K562 (cell line): ENCODE results near the gene NCAPG2. TPM values are rescaled to one million over a fixed set of nuclear protein-coding genes. Genes with fewer than 3 reads are reported as not detected.
"Not testable (repeated sequence)": the region's sequence is repeated elsewhere in the genome, so short reads cannot be mapped to it uniquely, and the experiment has no call there.

Source experiments
- ATAC-seq: fragments of 200-7000 bp; cut with Tn5 transposase; 3 replicates; pipeline ENCODE4 v1.9.1; 2020; ENCODE audit warnings: moderate library complexity
- BruUV-seq: library from RNA; stranded (reverse); fragments of 400-500 nt; replicated peaks from 2 replicates; lab custom pipeline; 2021; lab: Mats Ljungman, UMichigan
- CTCF ChIA-PET: fragments of 300-600 bp; formaldehyde crosslinking; extraction: SDS; loops from one replicate; lab custom pipeline; 2021; ENCODE audit warnings: low intra/inter-chr PET ratio; lab: Yijun Ruan, JAX
- POLR2A ChIA-PET: fragments of 300-600, 350-650 bp; sonication (Branson Sonifier 250); formaldehyde crosslinking; extraction: SDS; loops from one replicate; lab custom pipeline; 2021; ENCODE audit warnings: antibody characterized with exemption, inconsistent platforms; lab: Yijun Ruan, JAX
- DNase-seq, 4 experiments: peaks; one replicate each; pipeline versions ENCODE4 v3.0.0 to v3.0.0-alpha.2; 2011 to 2018; ENCODE audit warnings: low spot score in 3 of 4, mixed read lengths in 3 of 4; ENCODE audit errors: extremely low read depth in 1 of 4
- FAIRE-seq: peaks from 2 replicates; lab custom pipeline; 2011; peaks lifted over from hg19 to GRCh38; lab: Jason Lieb, UNC
- H2AFZ ChIP-seq: 2 replicates; pipeline ENCODE4 v1.6.0; 2011; ENCODE audit warnings: low read depth, low read length, control low read depth, inconsistent platforms
- H3K27ac ChIP-seq: fragments of 200-600 bp; 3 replicates; pipeline ENCODE4 v1.8.0; 2011; ENCODE audit warnings: low read depth, mild to moderate bottlenecking, control low read depth, inconsistent platforms, low read length, moderate library complexity, mixed read lengths; ENCODE audit errors: extremely low read depth
- H3K27me3 ChIP-seq, 2 experiments: fragments of 300-600 bp in 1 of 2; 2 replicates in 1 of 2; 3 replicates in 1 of 2; pipeline versions ENCODE4 v1.6.0 to v1.8.0; 2011; ENCODE audit warnings: inconsistent platforms in 2 of 2, low read length in 2 of 2, mild to moderate bottlenecking in 1 of 2, mixed read lengths in 1 of 2, moderate library complexity in 1 of 2; ENCODE audit not compliant: control insufficient read depth in 2 of 2, insufficient read depth in 2 of 2
- H3K36me3 ChIP-seq: fragments of 300-600 bp; 3 replicates; pipeline ENCODE4 v1.8.0; 2011; ENCODE audit warnings: mild to moderate bottlenecking, low read length, inconsistent platforms; ENCODE audit not compliant: control insufficient read depth, insufficient read depth
- H3K4me1 ChIP-seq, 2 experiments: fragments of 200-600 bp in 1 of 2; replicated peaks in 1 of 2; 2 replicates in 1 of 2; 3 replicates in 1 of 2; pipeline versions ENCODE4 v1.5.1 to v1.8.0; 2011; ENCODE audit warnings: inconsistent platforms in 2 of 2, low read length in 2 of 2, mild to moderate bottlenecking in 1 of 2, mixed read lengths in 1 of 2, moderate library complexity in 1 of 2; ENCODE audit not compliant: control insufficient read depth in 2 of 2, insufficient read depth in 2 of 2
- H3K4me2 ChIP-seq: 2 replicates; pipeline ENCODE4 v1.6.1; 2011; ENCODE audit warnings: low read length, control low read depth, inconsistent platforms, mixed read lengths; ENCODE audit not compliant: insufficient read depth
- H3K4me3 ChIP-seq: fragments of 200-600 bp; sonication (generic), shearing (Covaris generic); 2 replicates; pipeline ENCODE4 v1.5.1; 2016; ENCODE audit warnings: control low read depth, inconsistent platforms
- H3K79me2 ChIP-seq: fragments of 200-600 bp; 3 replicates; pipeline ENCODE4 v1.8.0; 2011; ENCODE audit warnings: low read length, inconsistent platforms; ENCODE audit not compliant: control insufficient read depth, insufficient read depth
- H3K9ac ChIP-seq, 2 experiments: 2 replicates each; pipeline versions ENCODE4 v1.6.0 to v1.6.1; 2011; ENCODE audit warnings: low read depth in 2 of 2, low read length in 2 of 2, control low read depth in 1 of 2, inconsistent platforms in 1 of 2, mild to moderate bottlenecking in 1 of 2, mixed read lengths in 1 of 2; ENCODE audit not compliant: insufficient read depth in 1 of 2
- H3K9me1 ChIP-seq: one replicate; pipeline ENCODE4 v1.6.0; 2011; ENCODE audit warnings: inconsistent platforms, mild to moderate bottlenecking, low read length, moderate library complexity; ENCODE audit not compliant: control insufficient read depth, insufficient read depth
- H3K9me3 ChIP-seq: replicated peaks from 2 replicates; pipeline ENCODE4 v1.5.1; 2011; ENCODE audit warnings: low read depth, low read length, inconsistent platforms; ENCODE audit not compliant: control insufficient read depth, insufficient read depth
- H4K20me1 ChIP-seq: replicated peaks from 2 replicates; pipeline ENCODE4 v1.6.1; 2011; ENCODE audit warnings: low read length, inconsistent platforms, mixed read lengths; ENCODE audit not compliant: control insufficient read depth, insufficient read depth
- EWSR1 ChIP-seq: fragments of 450-650 bp; IDR thresholded peaks from 2 replicates; pipeline ENCODE4 v1.6.1; 2018; ENCODE audit warnings: borderline replicate concordance, mild to moderate bottlenecking, low read depth, moderate library complexity; ENCODE audit not compliant: partially characterized antibody
- HNRNPK ChIP-seq: fragments of 200-400 bp; formaldehyde crosslinking; IDR thresholded peaks from one replicate; pipeline ENCODE4 v1.6.1; 2018; ENCODE audit warnings: mild to moderate bottlenecking, low read depth, low read length; ENCODE audit not compliant: poor library complexity, severe bottlenecking
- PCBP1 ChIP-seq: fragments of 200-400 bp; formaldehyde crosslinking; IDR thresholded peaks from 2 replicates; pipeline ENCODE4 v1.6.1; 2018; ENCODE audit warnings: mild to moderate bottlenecking, low read depth, low read length; ENCODE audit not compliant: poor library complexity, severe bottlenecking
- PRPF4 ChIP-seq: fragments of 200-400 bp; formaldehyde crosslinking; IDR thresholded peaks from one replicate; pipeline ENCODE4 v1.6.1; 2017; ENCODE audit warnings: low read length, low read depth, mild to moderate bottlenecking; ENCODE audit not compliant: insufficient read depth, poor library complexity, severe bottlenecking
- TCFL5 ChIP-seq: fragments of 250-450 bp; sonication (Bioruptor Pico); conservative IDR thresholded peaks from 2 replicates; pipeline ENCODE4 v1.6.1; 2021; ENCODE audit warnings: mild to moderate bottlenecking, moderate library complexity, matching md5 sums
- WGBS: fragments of 100-300 bp; shearing (Covaris generic); methylation state at CpG from one replicate; pipeline ENCODE4 v1.1.6; 2016; ENCODE audit warnings: low coverage, mixed read lengths; ENCODE audit not compliant: insufficient coverage; ENCODE audit errors: missing lambda C conversion rate; 5-methylcytosine and 5-hydroxymethylcytosine counted together
- in situ Hi-C: fragments of 300-500 bp; cut with MboI; formaldehyde crosslinking; loops from 4 replicates; pipeline ENCODE4 v1.15.0; 2018; ENCODE audit warnings: inconsistent platforms, mixed read lengths
- intact Hi-C: fragments of 100-400 bp; cut with micrococcal nuclease; formaldehyde crosslinking; loops from 2 replicates; pipeline ENCODE4 v1.14.2; 2022
- polyA plus RNA-seq, 8 experiments: library from polyadenylated mRNA; depleted of rRNA in 4 of 8; stranded (reverse) in 5 of 8; unstranded in 3 of 8; fragments of >200 nt; fragmentation: Nextera tagmentation in 2 of 8; fragmentation: Illumina TruSeq in 1 of 8; extraction: Ambion mirVana in 2 of 8; extraction: Trizol in 1 of 8; gene quantifications; 2 replicates each; pipeline versions ENCODE4 v1.2.1 to v1.2.3, GENCODE V29; 2011 to 2014; ENCODE audit warnings: inconsistent platforms in 1 of 8, missing spikeins in 1 of 8
- total RNA-seq, 7 experiments: library from RNA; depleted of rRNA in 6 of 7; stranded (reverse); fragments of >200 nt in 6 of 7; fragmentation: Illumina TruSeq in 2 of 7; extraction: Trizol in 2 of 7; gene quantifications; 2 replicates each; pipeline versions ENCODE4 v1.2.1 to v1.2.3, GENCODE V29; 2011 to 2021; ENCODE audit warnings: low replicate concordance in 1 of 7
- TF ChIP-seq, protein P1 (sequence below): fragments of 250-450 bp; sonication (Bioruptor Pico); IDR thresholded peaks from 2 replicates; pipeline ENCODE4 v1.8.0; 2021; ENCODE audit warnings: moderate library complexity, mild to moderate bottlenecking, inconsistent platforms

NCAPG2 gene
- total and polyA plus RNA-seq, 9 of the 15 experiments (the other 6 are each of a cell fraction or from before 2014, with no cell fraction given): 21.5 to 127 (median 86.1) TPM

DNA sequence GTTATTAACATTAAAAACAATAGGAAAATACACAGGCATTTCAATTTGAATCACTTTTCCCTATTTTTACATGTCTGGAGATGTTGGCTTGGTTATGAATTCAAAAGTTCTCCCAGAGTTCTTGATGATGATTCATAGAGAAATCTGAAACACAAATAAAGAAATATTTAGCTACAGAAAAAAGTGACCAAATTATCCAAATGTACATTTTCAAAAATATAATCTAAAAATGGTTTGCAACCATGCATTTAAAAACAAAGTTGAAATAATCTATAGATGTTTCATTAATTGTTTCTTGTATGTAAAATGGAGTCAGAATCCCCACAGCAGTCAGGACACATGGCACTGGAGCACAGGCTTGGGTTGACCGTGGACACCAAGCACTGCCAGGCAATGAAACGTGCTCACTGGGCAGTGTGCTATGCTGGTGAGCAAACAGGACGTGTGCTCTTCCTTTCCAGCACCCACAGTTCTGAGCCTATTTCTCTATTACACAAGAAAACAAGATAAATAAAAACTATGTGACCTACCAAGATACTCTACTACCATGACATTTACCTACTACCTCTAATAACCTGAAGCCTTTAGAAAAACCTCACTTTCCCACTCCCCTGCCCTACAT lies 72.9 kb downstream of the NCAPG2 start:
- Histone ChIP-seq H3K27ac (no peak overlapping the region), H3K27me3 (no peaks in the 10 kb centered on the region), H3K4me1 (no peaks in the 10 kb centered on the region), H3K79me2 (no peaks in the 10 kb centered on the region), H3K9ac (no peak overlapping the region), H3K36me3 (peaks cover 66% of the 10 kb centered on the region), H3K9me1 (no peaks in the 10 kb centered on the region), H3K9me3 (no peaks in the 10 kb centered on the region), H4K20me1 (no peaks in the 10 kb centered on the region), H2AFZ (no peak overlapping the region), H3K4me3 (no peak overlapping the region), H3K4me2 (no peak overlapping the region)
- TF ChIP-seq PRPF4 (peak; percentile 69), PCBP1 (peak; percentile 92), TCFL5 (CRISPR knock-in tag) (no peak), EWSR1 (no peak), HNRNPK (peak; percentile 88)
- TF ChIP-seq, protein P1, sequence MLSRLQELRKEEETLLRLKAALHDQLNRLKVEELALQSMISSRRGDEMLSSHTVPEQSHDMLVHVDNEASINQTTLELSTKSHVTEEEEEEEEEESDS (CRISPR knock-in tag): no peak
- WGBS: 89% methylated on average over 3 of the region's 3 CpGs
- ChIA-PET CTCF (no interaction called here), POLR2A (interaction anchor here (2.8 kb wide), 1 partner anchor 12 kb away, joined by 7 read pairs; no protein-coding TSS in a partner anchor)
- DNase-seq (no peak), FAIRE-seq (no peak), ATAC-seq (no peak)
- BruUV-seq: no TSS peak
- in situ Hi-C loops (no loop called here), intact Hi-C loops (no loop called here)

DNA sequence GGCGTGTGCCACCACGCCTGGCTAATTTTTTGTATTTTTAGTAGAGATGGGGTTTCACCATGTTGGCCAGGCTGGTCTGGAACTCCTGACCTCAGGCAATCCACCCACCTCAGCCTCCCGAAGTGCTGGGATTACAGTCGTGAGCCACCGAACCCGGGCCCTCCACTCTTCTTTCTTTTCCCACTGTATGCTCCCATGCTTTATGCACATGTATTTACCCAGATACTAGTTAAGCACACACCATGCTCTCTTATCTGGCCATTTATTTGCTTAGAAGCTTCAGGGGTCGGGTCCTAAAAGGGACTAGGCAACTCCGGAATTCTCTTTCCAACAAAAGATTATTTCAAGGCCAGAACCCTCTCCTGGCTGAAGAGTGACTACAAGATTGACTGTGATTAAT lies 78.3 kb downstream of the NCAPG2 start:
- H3K4me2 ChIP-seq, CTCF ChIA-PET: not testable (repeated sequence)
- POLR2A ChIA-PET: interaction anchor here (0.8 to 1.4 kb wide), 3 partner anchors 9 to 13 kb away, joined by 3 to 4 read pairs (median 4); no protein-coding TSS in a partner anchor

More for the DNA sequence above, 78.3 kb downstream of the NCAPG2 start:
- H3K79me2 ChIP-seq, intact Hi-C loops, H3K27ac ChIP-seq, DNase-seq, H3K9ac ChIP-seq, H3K9me3 ChIP-seq, in situ Hi-C loops, H3K4me3 ChIP-seq, FAIRE-seq, BruUV-seq, H4K20me1 ChIP-seq, H3K9me1 ChIP-seq, H3K4me1 ChIP-seq, H2AFZ ChIP-seq, H3K27me3 ChIP-seq, ATAC-seq: not testable (repeated sequence)
- peaks cover 59% of the 10 kb centered on the region for H3K36me3 ChIP-seq
- WGBS: 89% methylated on average over 8 of the region's 8 CpGs
